Measurements from ENCODE around the gene ZBTB8B. TPM values are rescaled to one million over a fixed set of nuclear protein-coding genes. Genes with fewer than 3 reads are reported as not detected.
"Not testable (repeated sequence)": the region's sequence is repeated elsewhere in the genome, so short reads cannot be mapped to it uniquely, and the experiment has no call there.

Gene ZBTB8B
- total RNA-seq, 1 donor from 2014 or later: 0.13 TPM

DNA sequence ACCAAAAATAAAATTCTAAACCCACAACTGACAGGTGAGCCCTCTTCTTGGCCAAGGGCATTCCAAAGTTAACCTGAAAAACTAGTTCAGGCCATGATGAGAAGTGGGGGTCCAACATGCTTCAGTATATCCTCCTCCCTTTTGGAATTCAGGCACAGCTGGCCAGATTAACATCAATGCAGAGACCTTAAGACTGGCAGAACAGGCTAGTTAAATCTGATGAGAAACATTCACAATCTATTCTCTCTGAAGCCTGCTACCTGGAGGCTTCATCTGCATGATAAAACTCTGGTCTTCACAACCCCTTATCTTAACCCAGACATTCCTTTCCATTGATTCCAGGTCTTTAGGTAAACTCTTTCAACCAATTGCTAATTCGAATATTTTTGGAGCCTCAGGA lies 26.7 kb upstream of the ZBTB8B start:
- TF ChIP-seq, protein P1, sequence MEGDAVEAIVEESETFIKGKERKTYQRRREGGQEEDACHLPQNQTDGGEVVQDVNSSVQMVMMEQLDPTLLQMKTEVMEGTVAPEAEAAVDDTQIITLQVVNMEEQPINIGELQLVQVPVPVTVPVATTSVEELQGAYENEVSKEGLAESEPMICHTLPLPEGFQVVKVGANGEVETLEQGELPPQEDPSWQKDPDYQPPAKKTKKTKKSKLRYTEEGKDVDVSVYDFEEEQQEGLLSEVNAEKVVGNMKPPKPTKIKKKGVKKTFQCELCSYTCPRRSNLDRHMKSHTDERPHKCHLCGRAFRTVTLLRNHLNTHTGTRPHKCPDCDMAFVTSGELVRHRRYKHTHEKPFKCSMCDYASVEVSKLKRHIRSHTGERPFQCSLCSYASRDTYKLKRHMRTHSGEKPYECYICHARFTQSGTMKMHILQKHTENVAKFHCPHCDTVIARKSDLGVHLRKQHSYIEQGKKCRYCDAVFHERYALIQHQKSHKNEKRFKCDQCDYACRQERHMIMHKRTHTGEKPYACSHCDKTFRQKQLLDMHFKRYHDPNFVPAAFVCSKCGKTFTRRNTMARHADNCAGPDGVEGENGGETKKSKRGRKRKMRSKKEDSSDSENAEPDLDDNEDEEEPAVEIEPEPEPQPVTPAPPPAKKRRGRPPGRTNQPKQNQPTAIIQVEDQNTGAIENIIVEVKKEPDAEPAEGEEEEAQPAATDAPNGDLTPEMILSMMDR (IDR thresholded peaks at IDR 0.05; ENCODE audit: insufficient read depth, low read length, poor library complexity, severe bottlenecking): no peak
- H3K36me3 ChIP-seq (ENCODE audit: control insufficient read depth, insufficient read depth, low read length): no peaks in the 10 kb centered on the region
- H3K4me3 ChIP-seq (ENCODE audit: low read depth, low read length): no peak overlapping the region
- DNase-seq (ENCODE audit: low read depth): no peak
- H3K27me3 ChIP-seq (ENCODE audit: control insufficient read depth, insufficient read depth, low read length): no peaks in the 10 kb centered on the region

DNA sequence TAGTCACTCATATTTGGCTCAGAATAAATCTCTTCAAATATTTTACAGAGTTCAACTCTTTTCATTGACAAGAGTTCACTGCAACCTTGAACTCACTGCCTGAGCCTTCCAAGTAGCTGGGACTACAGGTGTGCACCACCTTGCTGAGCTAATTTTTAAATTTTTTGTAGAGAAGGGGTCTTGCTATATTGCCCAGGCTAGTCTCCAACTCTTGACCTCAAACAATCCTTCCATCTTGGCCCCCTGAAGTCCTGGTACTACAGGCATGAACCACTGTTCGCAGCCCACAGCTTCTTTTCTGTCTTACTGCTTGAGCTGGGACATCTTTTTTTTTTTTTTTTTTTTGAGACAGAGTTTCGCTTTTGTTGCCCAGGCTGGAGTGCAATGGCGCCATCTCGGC lies 26.1 kb upstream of the ZBTB8B start:
- H3K27me3 ChIP-seq (ENCODE audit: control insufficient read depth, insufficient read depth, low read length): not testable (repeated sequence)

DNA sequence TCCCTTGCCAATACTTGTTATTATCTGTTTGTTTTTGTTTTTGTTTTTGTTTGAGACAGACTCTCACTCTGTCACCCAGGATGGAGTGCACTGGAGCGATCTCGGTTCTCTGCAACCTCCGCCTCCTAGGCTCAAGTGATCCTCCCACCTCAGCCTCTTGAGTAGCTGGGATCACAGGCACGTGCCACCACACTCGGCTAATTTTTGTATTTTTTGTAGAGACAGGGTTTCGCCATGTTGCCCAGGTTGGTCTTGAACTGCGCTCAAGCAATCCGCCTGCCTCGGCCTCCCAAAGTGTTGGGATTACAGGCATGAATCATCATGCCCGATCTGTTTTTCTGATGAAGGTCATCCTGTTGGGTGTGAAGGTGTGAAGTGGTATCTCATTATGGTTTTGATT lies 23.4 kb upstream of the ZBTB8B start:
- not testable (repeated sequence) for DNase-seq (ENCODE audit: low read depth); H3K27me3 ChIP-seq (ENCODE audit: control insufficient read depth, insufficient read depth, low read length); H3K36me3 ChIP-seq (ENCODE audit: control insufficient read depth, insufficient read depth, low read length); H3K4me3 ChIP-seq (ENCODE audit: low read depth, low read length)

More for the DNA sequence above, 26.1 kb upstream of the ZBTB8B start:
- DNase-seq (ENCODE audit: low read depth); H3K4me3 ChIP-seq (ENCODE audit: low read depth, low read length); H3K36me3 ChIP-seq (ENCODE audit: control insufficient read depth, insufficient read depth, low read length): not testable (repeated sequence)

DNA sequence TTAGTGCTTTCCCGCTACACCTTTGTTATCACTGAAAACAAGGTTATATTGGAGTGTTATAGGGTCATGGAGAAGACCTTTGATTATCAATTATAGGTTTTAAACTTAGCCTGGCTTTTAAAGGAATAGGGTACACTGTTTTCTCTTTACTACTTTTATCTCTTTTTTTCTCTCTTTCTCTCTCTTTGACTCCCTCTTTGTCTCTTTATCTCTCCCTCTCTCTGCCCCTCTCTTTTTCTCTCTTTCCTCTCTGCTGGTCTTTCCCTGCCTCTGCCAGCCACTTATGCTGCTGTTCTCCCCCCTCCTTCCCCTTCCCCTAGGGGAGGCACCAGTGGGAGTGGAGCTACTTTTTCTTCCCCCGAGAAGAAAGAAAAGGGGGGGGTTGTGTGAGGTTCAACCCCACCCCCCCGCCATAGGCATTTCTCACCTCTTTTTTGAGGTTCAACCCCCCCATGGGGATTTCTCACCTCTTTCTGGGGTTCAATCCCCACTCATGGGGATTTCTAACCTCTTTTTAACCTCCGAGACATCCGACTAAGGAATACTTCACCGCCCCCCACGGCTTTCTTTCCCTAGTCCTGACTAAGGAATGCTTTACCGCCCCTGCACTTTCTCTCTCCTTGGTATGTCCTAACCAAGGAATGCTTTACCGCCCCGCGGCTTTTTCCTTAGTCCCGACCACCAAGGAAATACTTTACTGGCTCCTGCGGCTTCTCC lies 17.2 kb upstream of the ZBTB8B start:
- no peaks in the 10 kb centered on the region for H3K36me3 ChIP-seq (ENCODE audit: control insufficient read depth, insufficient read depth, low read length)
- H3K27me3 ChIP-seq (ENCODE audit: control insufficient read depth, insufficient read depth, low read length): no peaks in the 10 kb centered on the region
- TF ChIP-seq, protein P1 (IDR thresholded peaks at IDR 0.05; ENCODE audit: insufficient read depth, low read length, poor library complexity, severe bottlenecking): no peak
- H3K4me3 ChIP-seq (ENCODE audit: low read depth, low read length): peak overlapping the region; percentile 5
- peak; percentile 42 for DNase-seq (ENCODE audit: low read depth)

DNA sequence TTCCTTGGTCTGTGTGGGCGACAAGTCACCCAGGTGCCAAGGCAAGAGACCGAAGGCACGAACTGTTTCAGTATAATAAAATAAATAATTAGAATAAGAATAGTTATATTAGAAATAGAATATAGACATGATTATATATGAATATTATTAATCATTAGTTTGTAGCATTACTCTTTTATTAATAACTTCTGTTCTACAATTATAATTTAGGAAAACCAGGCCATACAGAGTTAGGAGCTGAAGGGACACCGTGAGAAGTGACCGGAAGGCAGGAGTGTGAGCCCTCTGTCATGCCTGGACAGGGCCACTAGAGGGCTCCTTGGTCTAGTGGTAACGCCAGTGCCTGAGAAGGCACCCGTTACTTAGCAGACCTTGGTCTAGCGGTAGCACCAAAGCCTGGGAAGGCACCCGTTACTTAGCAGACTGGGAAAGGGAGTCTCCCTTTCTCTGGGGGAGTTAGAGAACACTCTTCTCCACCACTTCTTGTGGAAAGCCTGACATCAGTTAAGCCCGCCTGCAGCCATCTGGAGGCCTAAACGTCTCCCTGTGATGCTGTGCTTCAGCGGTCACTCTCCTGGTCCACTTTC lies 16.6 kb upstream of the ZBTB8B start:
- not testable (repeated sequence) for H3K27me3 ChIP-seq (ENCODE audit: control insufficient read depth, insufficient read depth, low read length); H3K36me3 ChIP-seq (ENCODE audit: control insufficient read depth, insufficient read depth, low read length)
- TF ChIP-seq, protein P1 (IDR thresholded peaks at IDR 0.05; ENCODE audit: insufficient read depth, low read length, poor library complexity, severe bottlenecking): peak; percentile 77
- DNase-seq (ENCODE audit: low read depth): peak; percentile 35
- peak overlapping the region; percentile 5 for H3K4me3 ChIP-seq (ENCODE audit: low read depth, low read length)

DNA sequence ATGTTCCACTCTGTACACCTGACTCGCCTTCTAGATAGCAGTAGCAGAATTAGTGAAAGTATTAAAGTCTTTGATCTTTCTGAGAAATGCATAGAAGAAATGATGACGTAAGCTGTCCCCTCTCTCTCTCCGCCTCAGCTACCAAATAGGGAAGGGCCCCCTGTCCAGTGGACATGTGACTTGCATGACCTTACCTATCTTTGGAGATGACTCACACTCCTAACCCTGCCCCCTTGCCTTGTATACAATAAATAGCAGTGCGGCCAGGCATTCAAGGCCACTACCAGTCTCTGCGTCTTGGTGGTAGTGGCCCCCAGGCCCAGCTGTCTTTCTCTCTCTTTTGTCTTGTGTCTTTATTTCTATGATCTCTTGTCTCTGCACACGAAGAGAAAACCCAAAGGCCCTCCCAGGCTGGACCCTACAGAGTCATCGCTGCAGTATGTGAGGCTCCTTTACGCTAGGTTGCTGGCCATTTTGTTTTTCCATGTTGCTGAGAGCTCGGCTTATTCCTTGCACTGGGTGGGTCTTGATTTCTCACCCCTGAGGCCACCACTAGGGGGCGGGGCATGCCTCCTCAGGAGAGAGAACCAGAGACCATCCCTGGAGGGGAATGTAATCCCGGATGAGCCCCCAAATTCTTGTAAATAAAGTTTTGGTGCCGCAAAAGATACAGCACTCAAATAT lies 16.0 kb upstream of the ZBTB8B start:
- DNase-seq (ENCODE audit: low read depth): no peak
- no peak overlapping the region for H3K4me3 ChIP-seq (ENCODE audit: low read depth, low read length)
- TF ChIP-seq, protein P1 (IDR thresholded peaks at IDR 0.05; ENCODE audit: insufficient read depth, low read length, poor library complexity, severe bottlenecking): no peak
- no peaks in the 10 kb centered on the region for H3K27me3 ChIP-seq (ENCODE audit: control insufficient read depth, insufficient read depth, low read length)
- H3K36me3 ChIP-seq (ENCODE audit: control insufficient read depth, insufficient read depth, low read length): no peaks in the 10 kb centered on the region

DNA sequence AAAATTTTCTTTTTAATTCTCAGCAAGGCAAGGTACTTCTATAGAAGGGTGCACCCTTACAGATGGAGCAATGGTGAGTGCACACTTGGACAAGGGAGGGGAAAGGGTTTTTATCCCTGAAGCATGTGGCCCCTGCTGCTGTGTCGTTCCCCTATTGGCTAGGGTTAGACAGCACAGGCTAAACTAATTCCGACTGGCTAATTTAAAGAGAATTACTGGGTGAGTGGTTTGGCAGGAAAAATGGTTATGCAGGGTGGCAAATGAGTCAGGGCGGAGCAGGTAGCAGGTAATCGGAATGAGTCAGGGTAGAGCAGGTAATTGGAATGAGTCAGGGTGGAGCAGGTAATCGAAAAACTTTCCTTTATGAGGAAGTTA lies 15.4 kb upstream of the ZBTB8B start:
- not testable (repeated sequence) for H3K4me3 ChIP-seq (ENCODE audit: low read depth, low read length); DNase-seq (ENCODE audit: low read depth); H3K27me3 ChIP-seq (ENCODE audit: control insufficient read depth, insufficient read depth, low read length); H3K36me3 ChIP-seq (ENCODE audit: control insufficient read depth, insufficient read depth, low read length)

Data from kidney epithelial cell (primary cell).